ENCODE measurements around the gene MALL. TPM values are rescaled to one million over a fixed set of nuclear protein-coding genes. Genes with fewer than 3 reads are reported as not detected.
"Not testable (repeated sequence)": the region's sequence is repeated elsewhere in the genome, so short reads cannot be mapped to it uniquely, and the experiment has no call there.

Gene MALL
- total RNA-seq (ENCODE audit: low replicate concordance), result 1.1 and 1.4 TPM in 2 replicates

DNA sequence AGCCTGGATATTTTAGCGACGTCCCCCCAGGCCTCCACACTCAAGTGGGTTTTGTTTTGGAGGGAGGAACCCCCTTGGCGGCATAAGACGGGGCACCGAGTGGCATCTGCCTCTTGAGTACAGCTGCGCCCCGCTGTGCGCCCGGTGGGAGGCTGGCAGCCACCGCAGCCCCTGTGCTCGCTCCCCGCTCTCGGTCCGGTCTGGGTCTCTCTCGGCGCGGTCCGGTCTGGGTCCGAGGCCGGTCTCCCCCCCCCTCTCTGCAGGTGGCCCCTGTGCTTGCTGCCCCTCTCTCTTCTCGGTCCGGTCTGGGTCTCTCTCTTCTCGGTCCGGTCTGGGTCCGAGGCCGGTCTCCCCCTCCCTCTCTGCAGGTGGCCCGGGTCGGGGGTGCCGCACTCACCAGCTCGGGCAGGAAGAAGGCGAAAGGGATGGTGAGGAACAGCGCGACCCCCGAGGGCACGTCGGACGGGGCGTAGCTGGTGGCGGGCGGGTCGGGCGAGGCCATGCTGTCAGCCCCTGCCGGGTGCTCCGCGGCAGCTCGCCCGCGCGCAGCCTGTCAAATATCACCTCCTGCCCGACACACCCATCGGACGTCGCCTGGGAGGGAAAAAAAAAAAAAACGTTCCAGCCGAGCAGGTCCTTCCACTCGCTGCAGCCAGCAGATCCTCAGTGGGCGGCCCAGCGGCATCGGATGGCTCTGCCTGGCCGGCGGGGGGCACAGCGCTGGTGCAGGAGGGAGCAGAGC lies at the start of gene MALL:
Gene MALL, minus strand, starts transcription at position 532 of the 742 bp plus-strand sequence. Its CDS starts 30 bp downstream, at position 502.
- H3K27me3 Mint-ChIP-seq (ENCODE audit: insufficient read depth, low read depth), result peaks cover 28% of the 10 kb centered on the region

DNA sequence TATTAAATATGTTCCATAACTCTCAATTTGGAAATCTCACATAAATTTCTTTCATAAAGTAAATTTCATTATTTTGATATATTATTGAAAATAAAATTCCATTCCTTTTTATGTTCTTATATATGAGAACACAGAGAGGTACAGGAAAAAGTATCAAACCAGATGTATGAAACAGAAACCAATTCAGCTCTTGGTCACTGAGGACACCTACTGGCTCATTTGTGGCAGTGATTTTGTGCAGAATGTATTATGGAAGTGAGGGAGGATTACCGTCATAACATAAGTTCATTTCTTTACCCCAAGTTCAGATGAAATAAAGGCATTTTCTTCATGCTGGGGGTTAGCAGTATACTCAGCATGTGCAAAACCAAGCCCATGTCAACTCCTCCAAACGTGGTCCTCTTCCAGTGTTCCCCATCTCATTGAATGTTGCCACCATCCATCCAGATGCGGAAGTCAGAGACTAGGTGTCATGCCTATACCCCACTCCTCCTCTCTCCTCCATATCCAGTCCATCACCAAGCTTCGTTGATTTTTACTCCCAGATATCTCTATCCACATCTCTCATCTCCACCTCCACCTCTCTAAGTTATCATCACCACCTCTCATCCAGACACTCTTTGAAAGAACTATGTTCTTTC lies 41.7 kb upstream of the MALL start:
- Histone ChIP-seq H3K9me3 (ENCODE audit: low read depth) (peaks cover 5% of the 10 kb centered on the region), H3K4me1 (no peaks in the 10 kb centered on the region), H4K20me1 (ENCODE audit: low read depth) (no peaks in the 10 kb centered on the region), H3K4me3 (no peak overlapping the region), H3K9ac (no peak overlapping the region), H3K27ac (no peak overlapping the region), H3F3A (ENCODE audit: low read depth) (no peaks in the 10 kb centered on the region), H3K4me2 (no peak overlapping the region), H2AFZ (replicated peaks) (no peak overlapping the region), H3K36me3 (no peaks in the 10 kb centered on the region), H3K79me2 (ENCODE audit: low read depth) (no peaks in the 10 kb centered on the region), H3K27me3 (no peaks in the 10 kb centered on the region)
- peaks cover 15% of the 10 kb centered on the region for H3K9me3 Mint-ChIP-seq
- no peak overlapping the region for H3K27ac Mint-ChIP-seq
- H3K36me3 Mint-ChIP-seq, result peaks cover 13% of the 10 kb centered on the region
- peak; percentile 32 for DNase-seq (ENCODE audit: low spot score)
- H3K4me1 Mint-ChIP-seq, result no peaks in the 10 kb centered on the region
- H3K27me3 Mint-ChIP-seq (ENCODE audit: insufficient read depth, low read depth), result no peaks in the 10 kb centered on the region
- TF ChIP-seq EZH2 (IDR thresholded peaks at IDR 0.05), result no peak
- TF ChIP-seq, protein P1, sequence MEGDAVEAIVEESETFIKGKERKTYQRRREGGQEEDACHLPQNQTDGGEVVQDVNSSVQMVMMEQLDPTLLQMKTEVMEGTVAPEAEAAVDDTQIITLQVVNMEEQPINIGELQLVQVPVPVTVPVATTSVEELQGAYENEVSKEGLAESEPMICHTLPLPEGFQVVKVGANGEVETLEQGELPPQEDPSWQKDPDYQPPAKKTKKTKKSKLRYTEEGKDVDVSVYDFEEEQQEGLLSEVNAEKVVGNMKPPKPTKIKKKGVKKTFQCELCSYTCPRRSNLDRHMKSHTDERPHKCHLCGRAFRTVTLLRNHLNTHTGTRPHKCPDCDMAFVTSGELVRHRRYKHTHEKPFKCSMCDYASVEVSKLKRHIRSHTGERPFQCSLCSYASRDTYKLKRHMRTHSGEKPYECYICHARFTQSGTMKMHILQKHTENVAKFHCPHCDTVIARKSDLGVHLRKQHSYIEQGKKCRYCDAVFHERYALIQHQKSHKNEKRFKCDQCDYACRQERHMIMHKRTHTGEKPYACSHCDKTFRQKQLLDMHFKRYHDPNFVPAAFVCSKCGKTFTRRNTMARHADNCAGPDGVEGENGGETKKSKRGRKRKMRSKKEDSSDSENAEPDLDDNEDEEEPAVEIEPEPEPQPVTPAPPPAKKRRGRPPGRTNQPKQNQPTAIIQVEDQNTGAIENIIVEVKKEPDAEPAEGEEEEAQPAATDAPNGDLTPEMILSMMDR (IDR thresholded peaks at IDR 0.05), result peak; percentile 76
- H3K4me3 Mint-ChIP-seq, result no peak overlapping the region

More for the DNA sequence above, at the start of gene MALL:
- Mint-ChIP-seq H3K27ac (no peak within 1 kb of the TSS), H3K4me3 (peak within 1 kb of the TSS; percentile 80), H3K36me3 (no peaks in the 10 kb centered on the region), H3K4me1 (peaks cover 8% of the 10 kb centered on the region), H3K9me3 (peaks cover 10% of the 10 kb centered on the region)
- H3K4me3 ChIP-seq, result peak within 1 kb of the TSS; percentile 57
- no peaks in the 10 kb centered on the region for H3K9me3 ChIP-seq (ENCODE audit: low read depth)
- peaks cover 60% of the 10 kb centered on the region for H3K27me3 ChIP-seq
- no peaks in the 10 kb centered on the region for H3K4me1 ChIP-seq
- peak within 1 kb of the TSS; percentile 68 for H2AFZ ChIP-seq (replicated peaks)
- no peaks in the 10 kb centered on the region for H4K20me1 ChIP-seq (ENCODE audit: low read depth)
- no peak within 1 kb of the TSS for H3K27ac ChIP-seq
- no peaks in the 10 kb centered on the region for H3F3A ChIP-seq (ENCODE audit: low read depth)
- H3K9ac ChIP-seq, result no peak within 1 kb of the TSS
- TF ChIP-seq EZH2phosphoT487 (IDR thresholded peaks at IDR 0.05) (peak; percentile 75), EZH2 (IDR thresholded peaks at IDR 0.05) (peak; percentile 81)
- TF ChIP-seq, protein P1 (IDR thresholded peaks at IDR 0.05), result no peak
- H3K4me2 ChIP-seq, result peak within 1 kb of the TSS; percentile 91
- peak; percentile 54 for DNase-seq (ENCODE audit: low spot score)
- no peaks in the 10 kb centered on the region for H3K36me3 ChIP-seq
- H3K79me2 ChIP-seq (ENCODE audit: low read depth), result no peaks in the 10 kb centered on the region

DNA sequence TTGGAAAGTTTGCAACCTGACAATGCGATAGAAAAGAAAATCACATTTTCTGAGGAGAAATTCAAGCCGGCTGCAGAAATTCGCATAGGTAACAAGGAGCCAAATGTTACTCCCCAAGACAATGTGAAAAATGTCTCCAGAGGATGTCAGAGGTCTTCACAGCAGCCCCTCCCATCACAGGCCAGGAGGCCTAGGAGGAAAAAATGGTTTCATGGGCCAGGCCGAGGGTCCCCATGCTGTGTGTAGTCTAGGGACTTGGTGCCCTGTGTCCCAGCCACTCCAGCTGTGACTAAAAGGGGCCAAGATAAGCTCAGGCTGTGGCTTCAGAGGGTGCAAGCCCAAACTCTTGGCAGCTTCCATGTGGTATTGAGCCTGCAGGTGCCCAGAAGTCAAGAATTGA lies 39.2 kb upstream of the MALL start:
- not testable (repeated sequence) for H3K4me3 ChIP-seq; H3K4me1 Mint-ChIP-seq; H3K9ac ChIP-seq; H3K9me3 ChIP-seq (ENCODE audit: low read depth); H3K36me3 ChIP-seq; H3K4me3 Mint-ChIP-seq; H4K20me1 ChIP-seq (ENCODE audit: low read depth); H3F3A ChIP-seq (ENCODE audit: low read depth); H3K27me3 ChIP-seq; H3K79me2 ChIP-seq (ENCODE audit: low read depth); H3K27ac Mint-ChIP-seq; H3K27ac ChIP-seq; DNase-seq (ENCODE audit: low spot score); H3K4me1 ChIP-seq; H3K27me3 Mint-ChIP-seq (ENCODE audit: insufficient read depth, low read depth); H3K4me2 ChIP-seq; H2AFZ ChIP-seq (replicated peaks)
- peaks cover 15% of the 10 kb centered on the region for H3K9me3 Mint-ChIP-seq
- peaks cover 13% of the 10 kb centered on the region for H3K36me3 Mint-ChIP-seq

DNA sequence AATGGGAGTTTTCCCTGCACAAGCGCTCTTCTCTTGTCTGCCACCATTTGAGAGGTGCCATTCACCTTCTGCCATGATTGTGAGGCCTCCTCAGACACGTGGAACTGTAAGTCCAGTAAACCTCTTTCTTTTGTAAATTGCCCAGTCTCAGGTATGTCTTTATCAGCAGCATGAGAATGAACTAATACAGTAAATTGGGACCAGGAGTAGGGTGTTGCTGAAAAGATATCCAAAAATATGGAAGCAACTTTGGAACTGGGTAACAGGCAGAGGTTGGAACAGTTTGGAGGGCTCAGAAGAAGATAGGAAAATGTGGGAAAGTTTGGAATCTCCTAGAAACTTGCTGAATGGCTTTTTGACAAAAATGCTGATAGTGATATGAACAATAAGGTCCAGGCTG lies 38.6 kb upstream of the MALL start:
- not testable (repeated sequence) for H3K4me1 ChIP-seq; H3K4me3 ChIP-seq; H4K20me1 ChIP-seq (ENCODE audit: low read depth)

More for the DNA sequence above, 38.6 kb upstream of the MALL start:
- Mint-ChIP-seq H3K36me3 (peaks cover 13% of the 10 kb centered on the region), H3K9me3 (peaks cover 15% of the 10 kb centered on the region)
- H3K36me3 ChIP-seq; H3K27me3 ChIP-seq; H3K9ac ChIP-seq; H3K4me2 ChIP-seq; H3K4me3 Mint-ChIP-seq; H3K27ac Mint-ChIP-seq; H2AFZ ChIP-seq (replicated peaks); H3F3A ChIP-seq (ENCODE audit: low read depth); H3K27ac ChIP-seq; H3K4me1 Mint-ChIP-seq; H3K9me3 ChIP-seq (ENCODE audit: low read depth); H3K27me3 Mint-ChIP-seq (ENCODE audit: insufficient read depth, low read depth); DNase-seq (ENCODE audit: low spot score); H3K79me2 ChIP-seq (ENCODE audit: low read depth): not testable (repeated sequence)

Data from neural progenitor cell (in vitro differentiated cells).